SK-N-SH (cell line): Measurements from ENCODE around the gene GPR39. TPM values are rescaled to one million over a fixed set of nuclear protein-coding genes. Genes with fewer than 3 reads are reported as not detected.

ENCODE experiments used
- CTCF ChIA-PET: fragments of 300-600, 350-600 bp; formaldehyde crosslinking; extraction: SDS; loops from one replicate; lab custom pipeline; 2021; lab: Yijun Ruan, JAX
- POLR2A ChIA-PET: fragments of 350-600 bp; sonication (Branson Sonifier 250); formaldehyde crosslinking; extraction: SDS; loops from one replicate; lab custom pipeline; 2020; ENCODE audit warnings: antibody characterized with exemption, inconsistent platforms; lab: Yijun Ruan, JAX
- DNase-seq: peaks from one replicate; pipeline ENCODE4 v3.0.0; 2012
- H2AFZ ChIP-seq: fragments of 200-600 bp; sonication (generic); 2 replicates; pipeline ENCODE4 v1.8.1; 2016; ENCODE audit warnings: antibody characterized with exemption, mild to moderate bottlenecking, low read depth
- H3F3A ChIP-seq: fragments of 200-600 bp; sonication (generic); replicated peaks from 2 replicates; pipeline ENCODE3; 2016; ENCODE audit warnings: antibody characterized with exemption, mild to moderate bottlenecking; ENCODE audit not compliant: insufficient read depth
- H3K27ac ChIP-seq, 2 experiments: fragments of 200-500 bp in 1 of 2; fragments of 200-600 bp in 1 of 2; sonication (Bioruptor generic) in 1 of 2; sonication (generic), shearing (Covaris generic) in 1 of 2; 2 replicates each; pipeline versions ENCODE4 v1.5.1 to v1.6.1; 2014 to 2016; ENCODE audit warnings: low read depth in 2 of 2, inconsistent platforms in 1 of 2, low read length in 1 of 2, mild to moderate bottlenecking in 1 of 2, mixed read lengths in 1 of 2
- H3K27me3 ChIP-seq: fragments of 200-600 bp; sonication (generic), shearing (Covaris generic); 2 replicates; pipeline ENCODE4 v1.6.1; 2016; ENCODE audit warnings: mixed run types; ENCODE audit not compliant: insufficient read depth
- H3K36me3 ChIP-seq, 2 experiments: fragments of 200-500 bp in 1 of 2; fragments of 200-600 bp in 1 of 2; sonication (Bioruptor generic) in 1 of 2; sonication (generic) in 1 of 2; replicated peaks in 1 of 2; 2 replicates each; pipeline versions ENCODE3 to v1.5.1; 2014 to 2016; ENCODE audit warnings: low read length in 1 of 2, mild to moderate bottlenecking in 1 of 2; ENCODE audit not compliant: insufficient read depth in 2 of 2, control insufficient read depth in 1 of 2
- H3K4me1 ChIP-seq, 2 experiments: fragments of 200-500 bp in 1 of 2; fragments of 200-600 bp in 1 of 2; sonication (Bioruptor generic) in 1 of 2; sonication (generic), shearing (Covaris generic) in 1 of 2; 2 replicates each; pipeline versions ENCODE4 v1.5.1 to v1.6.1; 2014 to 2016; ENCODE audit warnings: low read depth in 1 of 2, low read length in 1 of 2, mixed run types in 1 of 2; ENCODE audit not compliant: insufficient read depth in 2 of 2, control insufficient read depth in 1 of 2
- H3K4me2 ChIP-seq: fragments of 200-600 bp; sonication (generic), shearing (Covaris generic); 2 replicates; pipeline ENCODE4 v1.6.1; 2017; ENCODE audit warnings: mixed run types
- H3K4me3 ChIP-seq, 2 experiments: fragments of 200-500 bp in 1 of 2; fragments of 200-600 bp in 1 of 2; sonication (Bioruptor generic) in 1 of 2; sonication (generic), shearing (Covaris generic) in 1 of 2; 2 replicates each; pipeline versions ENCODE4 v1.5.1 to v1.8.1; 2014 to 2016; ENCODE audit warnings: low read depth in 2 of 2, inconsistent platforms in 1 of 2, low read length in 1 of 2, mild to moderate bottlenecking in 1 of 2, mixed read lengths in 1 of 2, moderate library complexity in 1 of 2
- H3K79me2 ChIP-seq: fragments of 200-600 bp; sonication (generic); 2 replicates; pipeline ENCODE4 v1.8.1; 2017; ENCODE audit warnings: mild to moderate bottlenecking; ENCODE audit not compliant: insufficient read depth
- H3K9ac ChIP-seq: fragments of 200-600 bp; sonication (generic); 2 replicates; pipeline ENCODE4 v1.6.1; 2017; ENCODE audit warnings: mixed run types
- H3K9me2 ChIP-seq: fragments of 200-600 bp; sonication (generic); 2 replicates; pipeline ENCODE4 v1.6.1; 2017; ENCODE audit warnings: mixed run types
- H3K9me3 ChIP-seq: fragments of 200-600 bp; sonication (generic); 2 replicates; pipeline ENCODE4 v1.6.1; 2017; ENCODE audit warnings: mixed run types, mild to moderate bottlenecking, moderate library complexity
- H4K20me1 ChIP-seq: fragments of 200-600 bp; sonication (generic); 2 replicates; pipeline ENCODE4 v1.6.1; 2017; ENCODE audit warnings: mild to moderate bottlenecking, mixed run types; ENCODE audit not compliant: insufficient read depth
- ELF1 ChIP-seq: IDR thresholded peaks from 2 replicates; pipeline ENCODE4 v1.4.0; 2012
- EZH2phosphoT487 ChIP-seq: fragments of 200-600 bp; sonication (generic); IDR thresholded peaks from 2 replicates; pipeline ENCODE4 v1.6.1; 2017; ENCODE audit warnings: low read depth, mixed run types, mild to moderate bottlenecking, antibody characterized with exemption, moderate library complexity, borderline replicate concordance
- FOSL2 ChIP-seq: IDR thresholded peaks from 2 replicates; pipeline ENCODE4 v1.4.0; 2012; ENCODE audit warnings: low read depth, mild to moderate bottlenecking, moderate library complexity, borderline replicate concordance
- FOXM1 ChIP-seq: IDR thresholded peaks from 2 replicates; pipeline ENCODE4 v1.4.0; 2012; ENCODE audit warnings: low read depth, mild to moderate bottlenecking
- GABPA ChIP-seq: IDR thresholded peaks from 2 replicates; pipeline ENCODE4 v1.4.0; 2012; ENCODE audit warnings: low read depth, mild to moderate bottlenecking
- MXI1 ChIP-seq: IDR thresholded peaks from 2 replicates; pipeline ENCODE4 v1.6.1; 2012; ENCODE audit warnings: mild to moderate bottlenecking, low read depth, low read length, improper control_type of control experiment
- NFIC ChIP-seq: IDR thresholded peaks from 2 replicates; pipeline ENCODE4 v1.4.0; 2012; ENCODE audit warnings: borderline replicate concordance
- NRF1 ChIP-seq: IDR thresholded peaks from 2 replicates; pipeline ENCODE4 v1.6.1; 2012; ENCODE audit warnings: low read depth, mild to moderate bottlenecking, low read length
- POLR2AphosphoS5 ChIP-seq: IDR thresholded peaks from 2 replicates; pipeline ENCODE4 v1.6.1; 2012; ENCODE audit warnings: low read depth, low read length
- RAD21 ChIP-seq: IDR thresholded peaks from 2 replicates; pipeline ENCODE4 v1.6.1; 2012; ENCODE audit warnings: mild to moderate bottlenecking, low read length
- RCOR1 ChIP-seq: fragments of 150-350 bp; IDR thresholded peaks from 2 replicates; pipeline ENCODE4 v1.6.1; 2017; ENCODE audit warnings: antibody characterized with exemption, low read length
- SMC3 ChIP-seq: IDR thresholded peaks from 2 replicates; pipeline ENCODE4 v1.6.1; 2012; ENCODE audit warnings: low read depth, low read length, improper control_type of control experiment
- TCF12 ChIP-seq: IDR thresholded peaks from 2 replicates; pipeline ENCODE4 v1.4.0; 2012
- TEAD4 ChIP-seq: IDR thresholded peaks from 2 replicates; pipeline ENCODE4 v1.4.0; 2012; ENCODE audit warnings: mild to moderate bottlenecking, borderline replicate concordance; ENCODE audit not compliant: insufficient read depth
- YY1 ChIP-seq: IDR thresholded peaks from 2 replicates; pipeline ENCODE4 v1.4.0; 2012; ENCODE audit warnings: low read depth, mild to moderate bottlenecking
- polyA plus RNA-seq, 3 experiments: library from polyadenylated mRNA; depleted of rRNA; stranded (reverse); fragments of >200 nt; gene quantifications; 2 replicates each; pipeline ENCODE4 v1.2.3, GENCODE V29; 2012
- TF ChIP-seq, protein P1 (sequence below): IDR thresholded peaks from 2 replicates; pipeline ENCODE4 v1.4.0; 2012; ENCODE audit warnings: low read depth, borderline replicate concordance
- TF ChIP-seq, protein P2 (sequence below): IDR thresholded peaks from 2 replicates; pipeline ENCODE4 v1.6.1; 2012; ENCODE audit warnings: mild to moderate bottlenecking, low read depth, low read length, moderate library complexity
- TF ChIP-seq, protein P3 (sequence below): fragments of 200-600 bp; sonication (generic); IDR thresholded peaks from 2 replicates; pipeline ENCODE4 v1.6.1; 2017; ENCODE audit warnings: antibody characterized with exemption, mild to moderate bottlenecking, moderate library complexity

The GPR39 gene
- polyA plus RNA-seq, 1 of the 3 experiments (the other 2 are of a cell fraction), result 2.3 TPM

DNA sequence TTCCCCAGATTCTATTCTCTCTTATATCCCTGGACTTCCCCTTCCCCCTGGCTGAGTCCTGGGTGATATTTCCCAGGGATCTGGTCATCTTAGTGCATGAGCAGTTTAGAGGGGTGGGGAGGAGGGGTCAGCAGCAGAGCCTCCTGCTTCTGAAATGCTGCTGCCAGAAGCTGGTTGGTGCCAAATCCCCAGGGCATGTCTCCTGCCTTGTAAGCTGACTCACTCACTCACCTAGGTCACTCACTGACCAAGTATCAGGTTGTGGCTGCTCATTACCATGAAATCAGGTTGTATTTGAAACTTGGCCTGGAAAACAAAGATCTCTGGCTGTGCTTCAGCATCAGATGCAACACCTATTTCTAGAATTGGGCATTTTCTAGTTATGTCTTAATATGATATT, 14.3 kb downstream of the GPR39 start:
- Histone ChIP-seq H3F3A (no peaks in the 10 kb centered on the region), H3K9me3 (no peaks in the 10 kb centered on the region), H3K4me3 (no peak overlapping the region), H3K4me1 (peaks cover 0 to 9% of the 10 kb centered on the region in 2 experiments; a peak in 2 of 4 replicates), H3K27me3 (no peaks in the 10 kb centered on the region), H3K27ac (no peak overlapping the region), H3K36me3 (no peaks in the 10 kb centered on the region), H3K9me2 (no peaks in the 10 kb centered on the region), H3K9ac (no peak overlapping the region), H2AFZ (no peak overlapping the region), H4K20me1 (no peaks in the 10 kb centered on the region), H3K79me2 (no peaks in the 10 kb centered on the region), H3K4me2 (no peak overlapping the region)
- no peak for DNase-seq
- no peak for TF ChIP-seq RCOR1
- TF ChIP-seq YY1, result no peak
- TF ChIP-seq FOSL2, result no peak
- no peak for TF ChIP-seq EZH2phosphoT487
- TF ChIP-seq, protein P1, sequence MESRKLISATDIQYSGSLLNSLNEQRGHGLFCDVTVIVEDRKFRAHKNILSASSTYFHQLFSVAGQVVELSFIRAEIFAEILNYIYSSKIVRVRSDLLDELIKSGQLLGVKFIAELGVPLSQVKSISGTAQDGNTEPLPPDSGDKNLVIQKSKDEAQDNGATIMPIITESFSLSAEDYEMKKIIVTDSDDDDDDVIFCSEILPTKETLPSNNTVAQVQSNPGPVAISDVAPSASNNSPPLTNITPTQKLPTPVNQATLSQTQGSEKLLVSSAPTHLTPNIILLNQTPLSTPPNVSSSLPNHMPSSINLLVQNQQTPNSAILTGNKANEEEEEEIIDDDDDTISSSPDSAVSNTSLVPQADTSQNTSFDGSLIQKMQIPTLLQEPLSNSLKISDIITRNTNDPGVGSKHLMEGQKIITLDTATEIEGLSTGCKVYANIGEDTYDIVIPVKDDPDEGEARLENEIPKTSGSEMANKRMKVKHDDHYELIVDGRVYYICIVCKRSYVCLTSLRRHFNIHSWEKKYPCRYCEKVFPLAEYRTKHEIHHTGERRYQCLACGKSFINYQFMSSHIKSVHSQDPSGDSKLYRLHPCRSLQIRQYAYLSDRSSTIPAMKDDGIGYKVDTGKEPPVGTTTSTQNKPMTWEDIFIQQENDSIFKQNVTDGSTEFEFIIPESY, result no peak
- TF ChIP-seq NFIC, result no peak
- TF ChIP-seq, protein P2, sequence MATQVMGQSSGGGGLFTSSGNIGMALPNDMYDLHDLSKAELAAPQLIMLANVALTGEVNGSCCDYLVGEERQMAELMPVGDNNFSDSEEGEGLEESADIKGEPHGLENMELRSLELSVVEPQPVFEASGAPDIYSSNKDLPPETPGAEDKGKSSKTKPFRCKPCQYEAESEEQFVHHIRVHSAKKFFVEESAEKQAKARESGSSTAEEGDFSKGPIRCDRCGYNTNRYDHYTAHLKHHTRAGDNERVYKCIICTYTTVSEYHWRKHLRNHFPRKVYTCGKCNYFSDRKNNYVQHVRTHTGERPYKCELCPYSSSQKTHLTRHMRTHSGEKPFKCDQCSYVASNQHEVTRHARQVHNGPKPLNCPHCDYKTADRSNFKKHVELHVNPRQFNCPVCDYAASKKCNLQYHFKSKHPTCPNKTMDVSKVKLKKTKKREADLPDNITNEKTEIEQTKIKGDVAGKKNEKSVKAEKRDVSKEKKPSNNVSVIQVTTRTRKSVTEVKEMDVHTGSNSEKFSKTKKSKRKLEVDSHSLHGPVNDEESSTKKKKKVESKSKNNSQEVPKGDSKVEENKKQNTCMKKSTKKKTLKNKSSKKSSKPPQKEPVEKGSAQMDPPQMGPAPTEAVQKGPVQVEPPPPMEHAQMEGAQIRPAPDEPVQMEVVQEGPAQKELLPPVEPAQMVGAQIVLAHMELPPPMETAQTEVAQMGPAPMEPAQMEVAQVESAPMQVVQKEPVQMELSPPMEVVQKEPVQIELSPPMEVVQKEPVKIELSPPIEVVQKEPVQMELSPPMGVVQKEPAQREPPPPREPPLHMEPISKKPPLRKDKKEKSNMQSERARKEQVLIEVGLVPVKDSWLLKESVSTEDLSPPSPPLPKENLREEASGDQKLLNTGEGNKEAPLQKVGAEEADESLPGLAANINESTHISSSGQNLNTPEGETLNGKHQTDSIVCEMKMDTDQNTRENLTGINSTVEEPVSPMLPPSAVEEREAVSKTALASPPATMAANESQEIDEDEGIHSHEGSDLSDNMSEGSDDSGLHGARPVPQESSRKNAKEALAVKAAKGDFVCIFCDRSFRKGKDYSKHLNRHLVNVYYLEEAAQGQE, result no peak
- no peak for TF ChIP-seq POLR2AphosphoS5
- no peak for TF ChIP-seq GABPA
- TF ChIP-seq TCF12, result no peak
- TF ChIP-seq TEAD4, result no peak
- TF ChIP-seq, protein P3, sequence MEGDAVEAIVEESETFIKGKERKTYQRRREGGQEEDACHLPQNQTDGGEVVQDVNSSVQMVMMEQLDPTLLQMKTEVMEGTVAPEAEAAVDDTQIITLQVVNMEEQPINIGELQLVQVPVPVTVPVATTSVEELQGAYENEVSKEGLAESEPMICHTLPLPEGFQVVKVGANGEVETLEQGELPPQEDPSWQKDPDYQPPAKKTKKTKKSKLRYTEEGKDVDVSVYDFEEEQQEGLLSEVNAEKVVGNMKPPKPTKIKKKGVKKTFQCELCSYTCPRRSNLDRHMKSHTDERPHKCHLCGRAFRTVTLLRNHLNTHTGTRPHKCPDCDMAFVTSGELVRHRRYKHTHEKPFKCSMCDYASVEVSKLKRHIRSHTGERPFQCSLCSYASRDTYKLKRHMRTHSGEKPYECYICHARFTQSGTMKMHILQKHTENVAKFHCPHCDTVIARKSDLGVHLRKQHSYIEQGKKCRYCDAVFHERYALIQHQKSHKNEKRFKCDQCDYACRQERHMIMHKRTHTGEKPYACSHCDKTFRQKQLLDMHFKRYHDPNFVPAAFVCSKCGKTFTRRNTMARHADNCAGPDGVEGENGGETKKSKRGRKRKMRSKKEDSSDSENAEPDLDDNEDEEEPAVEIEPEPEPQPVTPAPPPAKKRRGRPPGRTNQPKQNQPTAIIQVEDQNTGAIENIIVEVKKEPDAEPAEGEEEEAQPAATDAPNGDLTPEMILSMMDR, result no peak
- TF ChIP-seq MXI1, result no peak
- TF ChIP-seq NRF1, result no peak
- TF ChIP-seq ELF1, result no peak
- TF ChIP-seq FOXM1, result no peak
- TF ChIP-seq SMC3, result no peak
- no peak for TF ChIP-seq RAD21
- ChIA-PET CTCF (interaction anchor here (0.9 to 2.0 kb wide), 3 partner anchors 16 to 116 kb away, joined by 3 to 7 read pairs (median 5); no protein-coding TSS in a partner anchor), POLR2A (no interaction called here)
